Progenitor cell of endocrine pancreas (in vitro differentiated cells): ENCODE data around the gene SDHC. TPM values are rescaled to one million over a fixed set of nuclear protein-coding genes. Genes with fewer than 3 reads are reported as not detected.
A peak's percentile ranks its signal among the peaks of the same experiment; 100 is the strongest.
"Not testable (repeated sequence)": the region's sequence is repeated elsewhere in the genome, so short reads cannot be mapped to it uniquely, and the experiment has no call there.

ENCODE experiments used
- DNase-seq: peaks from one replicate; pipeline ENCODE4 v3.0.0; 2021; ENCODE audit warnings: low spot score; ENCODE audit not compliant: unreplicated experiment
- H3K27ac Mint-ChIP-seq: 2 replicates; pipeline ENCODE4 v1.8.0; 2021; ENCODE audit warnings: mild to moderate bottlenecking, moderate library complexity, mixed read lengths
- H3K27me3 Mint-ChIP-seq: 2 replicates; pipeline ENCODE4 v1.8.0; 2021; ENCODE audit warnings: mixed read lengths
- H3K36me3 Mint-ChIP-seq: 2 replicates; pipeline ENCODE4 v1.8.0; 2022; ENCODE audit warnings: mixed read lengths; ENCODE audit not compliant: insufficient read depth
- H3K4me1 Mint-ChIP-seq: 2 replicates; pipeline ENCODE4 v1.8.0; 2021; ENCODE audit warnings: low read depth, mixed read lengths
- H3K4me3 Mint-ChIP-seq: 2 replicates; pipeline ENCODE4 v1.8.0; 2021; ENCODE audit warnings: low read depth, mild to moderate bottlenecking, moderate library complexity, mixed read lengths
- H3K9me3 Mint-ChIP-seq: 2 replicates; pipeline ENCODE4 v1.8.0; 2021; ENCODE audit warnings: low read depth, mixed read lengths
- total RNA-seq: library from RNA; stranded (reverse); gene quantifications from 2 replicates; pipeline ENCODE4 v1.2.1, GENCODE V29; 2021
- TF ChIP-seq, protein P1 (sequence below): fragments of 200-600 bp; sonication (generic); IDR thresholded peaks from one replicate; pipeline ENCODE4 v1.5.0; 2021; ENCODE audit warnings: antibody characterized with exemption, mild to moderate bottlenecking; ENCODE audit not compliant: unreplicated experiment

SDHC gene
- total RNA-seq, 1 donor from 2014 or later: 167 TPM

DNA sequence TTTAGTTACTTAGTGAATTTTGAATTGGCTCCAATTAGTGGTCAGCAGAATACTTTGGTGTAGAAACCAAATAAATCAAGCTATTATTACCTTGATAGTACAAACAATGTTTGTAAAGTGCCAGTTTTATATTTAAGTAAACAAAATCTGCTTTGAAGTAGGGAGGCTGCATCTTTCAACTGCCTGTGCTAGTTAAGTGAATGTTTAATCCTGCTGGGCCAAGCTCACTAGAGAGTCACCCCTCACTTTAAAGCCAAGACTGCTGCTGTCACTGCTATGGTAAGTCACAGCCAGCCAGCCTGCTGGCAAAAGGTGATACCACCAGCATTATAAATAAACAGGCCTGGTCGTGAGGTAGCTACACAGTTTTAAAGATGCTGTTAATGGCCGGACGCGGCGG lies 63.8 kb downstream of the SDHC start:
- Mint-ChIP-seq H3K27me3 (peaks cover 3% of the 10 kb centered on the region), H3K27ac (no peak overlapping the region), H3K36me3 (no peaks in the 10 kb centered on the region), H3K9me3 (no peaks in the 10 kb centered on the region), H3K4me1 (no peaks in the 10 kb centered on the region), H3K4me3 (no peak overlapping the region)
- TF ChIP-seq, protein P1, sequence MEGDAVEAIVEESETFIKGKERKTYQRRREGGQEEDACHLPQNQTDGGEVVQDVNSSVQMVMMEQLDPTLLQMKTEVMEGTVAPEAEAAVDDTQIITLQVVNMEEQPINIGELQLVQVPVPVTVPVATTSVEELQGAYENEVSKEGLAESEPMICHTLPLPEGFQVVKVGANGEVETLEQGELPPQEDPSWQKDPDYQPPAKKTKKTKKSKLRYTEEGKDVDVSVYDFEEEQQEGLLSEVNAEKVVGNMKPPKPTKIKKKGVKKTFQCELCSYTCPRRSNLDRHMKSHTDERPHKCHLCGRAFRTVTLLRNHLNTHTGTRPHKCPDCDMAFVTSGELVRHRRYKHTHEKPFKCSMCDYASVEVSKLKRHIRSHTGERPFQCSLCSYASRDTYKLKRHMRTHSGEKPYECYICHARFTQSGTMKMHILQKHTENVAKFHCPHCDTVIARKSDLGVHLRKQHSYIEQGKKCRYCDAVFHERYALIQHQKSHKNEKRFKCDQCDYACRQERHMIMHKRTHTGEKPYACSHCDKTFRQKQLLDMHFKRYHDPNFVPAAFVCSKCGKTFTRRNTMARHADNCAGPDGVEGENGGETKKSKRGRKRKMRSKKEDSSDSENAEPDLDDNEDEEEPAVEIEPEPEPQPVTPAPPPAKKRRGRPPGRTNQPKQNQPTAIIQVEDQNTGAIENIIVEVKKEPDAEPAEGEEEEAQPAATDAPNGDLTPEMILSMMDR: no peak
- no peak for DNase-seq

- TF ChIP-seq, protein P1: no peak
- no peaks in the 10 kb centered on the region for H3K36me3 Mint-ChIP-seq
- no peak for DNase-seq
- H3K27ac Mint-ChIP-seq: peak overlapping the region; percentile 55
- H3K9me3 Mint-ChIP-seq: no peaks in the 10 kb centered on the region
- peak overlapping the region; percentile 68 for H3K4me3 Mint-ChIP-seq
- H3K4me1 Mint-ChIP-seq: no peaks in the 10 kb centered on the region
- peaks cover 3% of the 10 kb centered on the region for H3K27me3 Mint-ChIP-seq
These were observed 64.9 kb downstream of the SDHC start for GRCh38 chr1:161379071-161379470.

DNA sequence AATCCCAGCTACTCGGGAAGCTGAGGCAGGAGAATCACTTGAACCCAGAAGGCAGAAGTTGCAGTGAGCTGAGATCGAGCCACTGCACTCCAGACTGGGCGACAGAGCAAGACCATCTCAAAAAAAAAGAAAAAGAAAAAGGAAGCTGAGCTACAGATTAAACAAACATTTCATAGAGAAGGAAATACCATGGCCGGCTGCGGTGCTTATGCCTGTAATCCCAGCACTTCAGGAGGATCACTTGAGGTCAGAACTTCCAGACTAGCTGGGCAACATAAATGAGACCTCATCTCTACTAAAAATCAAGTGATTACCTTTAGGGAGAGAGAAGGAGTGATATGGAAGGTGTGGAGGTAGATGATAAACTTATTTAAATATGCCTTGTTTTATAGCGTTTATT lies 67.5 kb downstream of the SDHC start:
- H3K36me3 Mint-ChIP-seq: no peaks in the 10 kb centered on the region
- TF ChIP-seq, protein P1: no peak
- no peak overlapping the region for H3K27ac Mint-ChIP-seq
- peaks cover 3% of the 10 kb centered on the region for H3K27me3 Mint-ChIP-seq
- DNase-seq: no peak
- no peaks in the 10 kb centered on the region for H3K4me1 Mint-ChIP-seq
- no peaks in the 10 kb centered on the region for H3K9me3 Mint-ChIP-seq
- no peak overlapping the region for H3K4me3 Mint-ChIP-seq

- no peak overlapping the region for H3K27ac Mint-ChIP-seq
- TF ChIP-seq, protein P1: peak; percentile 75
- DNase-seq: no peak
These were observed 68.2 kb downstream of the SDHC start for GRCh38 chr1:161382214-161383019.

GRCh38 chr1:161388639-161389038 lies 74.5 kb downstream of the SDHC start:
- DNase-seq: no peak
- Mint-ChIP-seq H3K27me3 (peaks cover 18% of the 10 kb centered on the region), H3K36me3 (no peaks in the 10 kb centered on the region), H3K9me3 (no peaks in the 10 kb centered on the region), H3K27ac (peak overlapping the region; percentile 98), H3K4me1 (no peaks in the 10 kb centered on the region), H3K4me3 (peak overlapping the region; percentile 89)
- TF ChIP-seq, protein P1: no peak

More at GRCh38 chr1:161382214-161383019, 68.2 kb downstream of the SDHC start:
- H3K4me1 Mint-ChIP-seq: no peaks in the 10 kb centered on the region
- no peaks in the 10 kb centered on the region for H3K9me3 Mint-ChIP-seq
- peaks cover 3% of the 10 kb centered on the region for H3K27me3 Mint-ChIP-seq
- no peaks in the 10 kb centered on the region for H3K36me3 Mint-ChIP-seq
- H3K4me3 Mint-ChIP-seq: no peak overlapping the region

DNA sequence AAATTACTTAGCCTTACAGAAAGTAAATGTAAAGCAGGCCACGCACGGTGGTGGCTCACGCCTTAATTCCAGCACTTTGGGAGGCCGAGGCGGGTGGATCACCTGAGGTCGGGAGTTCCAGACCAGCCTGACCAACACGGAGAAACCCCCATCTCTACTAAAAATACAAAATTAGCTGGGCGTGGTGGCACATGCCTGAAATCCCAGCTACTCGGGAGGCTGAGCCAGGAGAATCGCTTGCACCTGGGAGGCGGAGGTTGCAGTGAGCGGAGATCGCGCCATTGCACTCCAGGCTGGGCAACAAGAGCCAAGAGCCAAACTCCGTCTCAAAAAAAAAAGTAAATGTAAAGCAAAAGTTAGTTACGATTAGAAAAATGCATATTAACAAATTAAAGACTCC lies 75.0 kb downstream of the SDHC start:
- Mint-ChIP-seq H3K4me3 (peak overlapping the region; percentile 89), H3K27me3 (peaks cover 19% of the 10 kb centered on the region), H3K27ac (peak overlapping the region; percentile 98)
- not testable (repeated sequence) for H3K4me1 Mint-ChIP-seq, H3K36me3 Mint-ChIP-seq, DNase-seq, H3K9me3 Mint-ChIP-seq
